ES-I3 (cell line): ENCODE results near the gene THAP4.

Experiments
- H3K36me3 ChIP-seq: 2 replicates; pipeline ENCODE4 v1.6.1; 2013; ENCODE audit warnings: mild to moderate bottlenecking, low read length, control low read depth, moderate library complexity; ENCODE audit not compliant: insufficient read depth
- H3K4me1 ChIP-seq: 2 replicates; pipeline ENCODE4 v1.6.1; 2013; ENCODE audit warnings: mild to moderate bottlenecking, control low read depth, low read length; ENCODE audit not compliant: insufficient read depth
- H3K9ac ChIP-seq: 2 replicates; pipeline ENCODE4 v1.6.1; 2013; ENCODE audit warnings: low read depth, mild to moderate bottlenecking, low read length, moderate library complexity
- H3K9me3 ChIP-seq: 2 replicates; pipeline ENCODE4 v1.6.1; 2013; ENCODE audit warnings: mild to moderate bottlenecking, low read length, moderate library complexity; ENCODE audit not compliant: control insufficient read depth, insufficient read depth

Gene THAP4

GRCh38 chr2:241617431-241618154, 19.4 kb downstream of the THAP4 start:
- Histone ChIP-seq H3K4me1 (peaks cover 7% of the 10 kb centered on the region), H3K9ac (peak overlapping the region; percentile 26; the same call in 1 of the 2 replicates), H3K9me3 (no peaks in the 10 kb centered on the region), H3K36me3 (no peaks in the 10 kb centered on the region)

- Histone ChIP-seq H3K9me3 (no peaks in the 10 kb centered on the region), H3K36me3 (no peaks in the 10 kb centered on the region), H3K9ac (no peak overlapping the region)
Measured at GRCh38 chr2:241616168-241617125, 20.5 kb downstream of the THAP4 start.

GRCh38 chr2:241615522-241616052, 21.4 kb downstream of the THAP4 start:
- no peak overlapping the region for H3K9ac ChIP-seq
- H3K36me3 ChIP-seq, result no peaks in the 10 kb centered on the region
- no peaks in the 10 kb centered on the region for H3K9me3 ChIP-seq
- peaks cover 7% of the 10 kb centered on the region for H3K4me1 ChIP-seq

More at GRCh38 chr2:241616168-241617125, 20.5 kb downstream of the THAP4 start:
- peaks cover 7% of the 10 kb centered on the region for H3K4me1 ChIP-seq

DNA sequence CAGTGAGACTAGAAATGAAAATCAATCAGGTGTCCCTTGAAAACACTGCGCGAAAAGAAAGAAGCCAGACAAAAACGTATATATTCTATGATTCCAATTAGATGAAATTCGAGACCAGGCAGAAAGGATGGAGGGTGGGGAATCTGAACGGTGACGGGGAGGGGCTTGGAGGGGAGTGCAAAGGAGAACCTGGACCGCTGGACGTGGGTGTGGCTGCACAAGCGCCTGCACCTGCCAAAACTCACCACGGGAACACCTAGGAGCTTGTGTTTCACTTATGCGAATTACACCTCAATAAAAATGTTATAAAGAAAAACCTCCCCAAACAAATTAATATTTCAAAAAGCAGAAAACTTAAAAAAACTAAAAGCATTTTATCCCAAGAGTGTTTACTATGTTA, 21.9 kb downstream of the THAP4 start:
- Histone ChIP-seq H3K36me3 (no peaks in the 10 kb centered on the region), H3K9me3 (no peaks in the 10 kb centered on the region), H3K4me1 (peaks cover 7% of the 10 kb centered on the region), H3K9ac (no peak overlapping the region)

DNA sequence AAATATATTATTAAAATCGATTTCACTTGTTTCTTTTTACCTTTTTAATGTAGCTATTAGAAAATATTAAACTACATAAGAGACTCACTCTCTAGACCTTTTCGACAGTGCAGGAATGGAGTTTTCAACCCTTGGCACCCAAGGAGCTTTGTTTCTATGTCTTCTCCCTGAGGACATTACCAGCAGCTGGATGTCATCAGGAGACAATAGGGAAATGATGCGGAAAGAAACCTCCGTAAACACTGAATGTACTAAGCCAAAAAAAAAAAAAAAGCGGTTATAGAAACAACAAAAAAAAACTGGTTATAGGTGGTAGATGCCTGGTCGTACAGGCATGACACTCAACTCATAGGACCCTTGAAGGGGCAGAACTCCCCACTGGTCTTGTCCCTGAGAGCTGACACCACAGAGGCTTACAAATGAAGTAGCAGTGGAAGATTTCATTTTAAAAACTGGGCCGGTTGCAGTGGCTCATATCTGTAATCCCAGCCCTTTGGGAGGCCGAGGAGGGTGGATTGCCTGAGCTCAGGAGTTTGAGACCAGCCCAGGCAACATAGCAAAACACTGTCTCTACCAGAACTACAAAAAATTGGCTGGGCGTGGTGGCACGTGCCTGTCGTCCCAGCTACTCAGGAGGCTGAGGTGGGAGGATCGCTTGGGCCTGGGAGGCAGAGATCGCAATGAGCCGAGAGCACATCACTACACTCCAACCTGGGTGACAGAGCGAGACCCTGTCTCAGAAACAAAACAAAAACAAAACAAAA, 23.8 kb downstream of the THAP4 start:
- Histone ChIP-seq H3K36me3 (no peaks in the 10 kb centered on the region), H3K9me3 (no peaks in the 10 kb centered on the region), H3K9ac (no peak overlapping the region), H3K4me1 (peaks cover 7% of the 10 kb centered on the region)

DNA sequence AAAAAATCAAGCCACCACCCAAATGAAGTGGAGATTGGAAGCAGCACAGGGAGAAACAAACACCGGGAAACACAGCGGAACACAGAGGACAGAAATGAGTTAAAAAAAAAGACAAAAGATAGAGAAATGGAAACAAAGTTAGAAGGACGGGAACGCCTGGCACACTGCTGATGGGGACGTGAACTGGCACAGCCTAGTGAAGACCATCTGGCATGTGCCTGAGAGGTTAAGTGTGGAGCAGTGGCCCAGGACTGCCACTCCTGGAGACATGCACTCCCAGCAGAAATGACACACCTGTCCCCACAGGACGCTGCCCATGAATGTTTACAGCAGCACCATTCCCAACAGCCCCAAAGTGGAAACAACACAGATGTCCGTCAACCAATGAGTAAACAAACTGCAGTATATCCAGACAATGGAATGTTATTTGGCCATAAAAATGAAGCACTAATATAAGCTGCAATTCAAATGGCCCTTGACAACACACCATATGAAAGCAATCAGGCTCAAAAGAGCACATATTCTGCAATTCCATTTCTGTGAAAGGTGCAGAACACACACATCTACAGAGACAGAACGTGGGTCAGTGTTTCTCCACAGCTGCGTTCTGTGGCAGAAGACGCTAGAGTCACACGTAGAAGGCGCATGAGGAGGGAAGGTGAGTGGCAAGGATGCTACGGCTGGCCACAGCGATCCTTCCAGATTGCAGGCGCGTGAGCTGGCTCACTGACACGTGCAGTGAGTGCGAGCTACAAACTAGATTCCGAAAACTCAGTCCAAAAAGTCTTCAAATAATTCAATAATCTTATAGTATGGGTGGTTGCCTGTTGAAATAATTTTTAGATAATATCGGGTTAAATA, 24.6 kb downstream of the THAP4 start:
- H3K4me1 ChIP-seq, result peaks cover 1% of the 10 kb centered on the region

GRCh38 chr2:241611062-241611461, 25.9 kb downstream of the THAP4 start:
- H3K9ac ChIP-seq, result peak overlapping the region; percentile 74; the same call in 1 of the 2 replicates
- no peaks in the 10 kb centered on the region for H3K9me3 ChIP-seq
- H3K36me3 ChIP-seq, result no peaks in the 10 kb centered on the region
- H3K4me1 ChIP-seq, result no peaks in the 10 kb centered on the region

More for the DNA sequence above, 24.6 kb downstream of the THAP4 start:
- no peaks in the 10 kb centered on the region for H3K9me3 ChIP-seq
- no peak overlapping the region for H3K9ac ChIP-seq
- no peaks in the 10 kb centered on the region for H3K36me3 ChIP-seq

DNA sequence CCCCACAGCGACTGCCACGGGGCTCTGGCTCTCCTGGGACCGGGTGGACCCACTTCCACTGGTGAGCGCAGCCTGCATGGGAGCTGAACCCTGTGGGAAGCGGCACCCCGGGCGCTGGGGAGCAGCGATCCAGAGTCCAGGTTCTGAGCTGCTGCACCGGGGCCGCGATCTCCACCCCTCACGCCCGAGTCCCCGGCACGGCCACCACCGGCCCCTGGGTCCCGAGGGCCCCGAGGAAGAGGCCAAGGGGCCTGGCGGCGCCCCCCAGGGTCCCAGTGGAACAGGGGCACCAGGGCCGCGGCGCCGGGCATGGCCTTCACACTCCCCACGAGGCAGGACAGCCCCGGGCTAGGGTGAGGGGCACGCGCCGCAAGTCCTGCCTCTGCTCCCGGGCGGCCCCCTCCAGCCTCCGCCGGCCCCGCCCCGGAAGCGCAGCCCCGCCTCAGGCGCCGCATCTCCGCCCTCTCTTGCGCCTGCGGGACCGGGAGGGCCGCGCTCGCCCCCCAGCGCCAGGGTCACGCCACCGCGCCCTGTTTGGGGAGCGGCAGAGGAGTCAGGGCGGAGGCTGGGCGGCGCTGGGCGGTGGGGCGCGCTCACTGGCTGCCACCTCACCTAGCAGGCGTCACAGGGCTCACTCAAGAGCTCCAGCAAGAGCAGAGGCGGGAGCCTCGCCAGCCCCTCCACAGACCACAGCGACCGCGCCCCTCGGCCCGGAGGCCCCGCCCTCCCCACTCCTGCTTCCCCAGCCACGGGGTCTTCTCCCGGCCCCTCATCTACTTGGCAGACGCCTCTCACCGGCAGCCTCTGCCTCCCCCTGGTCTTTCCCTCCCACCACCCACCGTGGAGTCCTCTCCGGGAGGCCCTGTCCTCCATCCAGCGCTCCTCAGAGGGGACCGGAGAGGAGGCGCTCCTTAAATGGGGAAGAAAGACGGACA, 26.8 kb downstream of the THAP4 start:
- Histone ChIP-seq H3K9me3 (no peaks in the 10 kb centered on the region), H3K36me3 (no peaks in the 10 kb centered on the region), H3K4me1 (no peaks in the 10 kb centered on the region), H3K9ac (peak overlapping the region; percentile 74)

- Histone ChIP-seq H3K9ac (no peak overlapping the region), H3K4me1 (no peaks in the 10 kb centered on the region), H3K9me3 (no peaks in the 10 kb centered on the region), H3K36me3 (peaks cover 3% of the 10 kb centered on the region; the same call in 1 of the 2 replicates)
Measured at GRCh38 chr2:241608881-241609280, 28.1 kb downstream of the THAP4 start.

GRCh38 chr2:241607162-241607885, 29.6 kb downstream of the THAP4 start:
- Histone ChIP-seq H3K9ac (no peak overlapping the region), H3K36me3 (peaks cover 3% of the 10 kb centered on the region; the same call in 1 of the 2 replicates), H3K4me1 (no peaks in the 10 kb centered on the region), H3K9me3 (no peaks in the 10 kb centered on the region)

DNA sequence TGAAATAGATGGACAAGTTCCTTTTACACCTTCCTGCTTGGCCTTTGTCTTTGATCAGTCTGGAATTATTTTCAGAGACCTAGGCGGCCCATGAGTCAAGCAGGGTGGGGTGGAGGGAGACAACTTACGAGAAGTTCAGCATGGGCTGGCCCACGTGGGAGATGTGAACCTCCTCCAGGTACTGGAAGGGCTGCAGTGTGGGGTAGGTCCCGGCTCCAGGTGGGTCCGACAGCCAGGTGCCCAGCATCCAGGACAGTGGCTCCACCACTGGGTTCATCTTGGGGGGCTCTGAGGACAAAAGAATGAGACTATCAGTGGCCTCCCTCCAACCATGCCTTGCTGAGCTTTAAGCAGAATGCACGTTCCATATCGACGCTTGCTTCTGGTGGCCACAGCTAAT, 30.8 kb downstream of the THAP4 start:
- no peaks in the 10 kb centered on the region for H3K4me1 ChIP-seq
- peaks cover 7% of the 10 kb centered on the region; the same call in 1 of the 2 replicates for H3K36me3 ChIP-seq
- no peaks in the 10 kb centered on the region for H3K9me3 ChIP-seq
- no peak overlapping the region for H3K9ac ChIP-seq

- Histone ChIP-seq H3K36me3 (peaks cover 7% of the 10 kb centered on the region; the same call in 1 of the 2 replicates), H3K9me3 (no peaks in the 10 kb centered on the region), H3K4me1 (no peaks in the 10 kb centered on the region), H3K9ac (no peak overlapping the region)
Measured at GRCh38 chr2:241603686-241604085, 33.3 kb downstream of the THAP4 start.
